ENCODE data around the gene ZSCAN22. TPM values are rescaled to one million over a fixed set of nuclear protein-coding genes. Genes with fewer than 3 reads are reported as not detected.

The ZSCAN22 gene
- total RNA-seq, 1 experiment from 2014 or later, result 3.2 TPM

DNA sequence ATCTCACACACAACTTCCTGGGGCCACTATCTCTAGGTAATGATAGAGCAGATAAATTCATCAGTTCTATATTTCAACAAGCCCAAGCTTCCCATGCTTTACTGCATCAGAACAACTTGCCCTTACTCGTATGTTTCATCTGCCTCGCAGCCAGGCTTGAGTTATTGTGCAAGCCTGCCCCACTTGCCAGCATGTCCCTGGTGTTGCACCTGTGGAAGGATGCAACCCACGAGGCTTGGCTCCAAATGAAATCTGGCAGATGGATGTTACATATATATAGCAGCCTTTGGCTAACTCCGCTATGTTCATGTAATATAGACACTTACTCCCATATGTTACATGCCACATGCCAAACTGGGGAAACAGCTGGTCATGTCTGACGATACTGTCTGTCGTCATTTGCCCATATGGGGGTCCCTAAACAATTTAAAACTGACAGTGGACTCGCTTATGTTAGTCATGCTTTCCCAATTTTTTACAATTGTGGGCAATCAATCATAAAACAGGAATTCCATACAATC lies 15.4 kb upstream of the ZSCAN22 start:
- CTCF ChIA-PET, result interaction anchor here (0.6 kb wide), 1 partner anchor 24 kb away, joined by 4 read pairs; no protein-coding TSS in a partner anchor
- POLR2A ChIA-PET, result no interaction called here
- H3K27me3 Mint-ChIP-seq (ENCODE audit: low read depth), result no peaks in the 10 kb centered on the region

DNA sequence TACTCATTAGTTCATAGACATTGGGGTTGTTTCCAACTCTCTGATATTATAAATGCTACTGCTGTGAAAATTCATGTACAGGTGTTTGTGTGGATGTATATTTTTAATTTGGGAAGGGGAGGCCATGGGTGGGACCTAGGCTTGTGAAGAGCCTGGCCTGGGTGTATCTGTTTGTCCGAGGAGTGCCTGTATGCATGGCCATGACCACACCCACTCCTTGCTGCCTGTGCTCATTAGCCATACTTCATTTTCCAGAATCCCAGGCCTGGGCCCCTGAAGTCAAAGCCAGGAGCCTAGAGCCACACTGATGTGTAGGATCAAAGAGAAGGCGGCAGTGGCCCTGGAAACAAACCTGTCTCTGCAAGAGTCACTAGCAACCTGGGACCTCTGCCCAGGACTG lies 11.2 kb upstream of the ZSCAN22 start:
- DNase-seq (ENCODE audit: low spot score) (no peak), ATAC-seq (no peak)
- Mint-ChIP-seq H3K4me3 (no peak overlapping the region), H3K36me3 (peaks cover 43% of the 10 kb centered on the region), H3K27ac (no peak overlapping the region), H3K4me1 (no peaks in the 10 kb centered on the region), H3K27me3 (ENCODE audit: low read depth) (no peaks in the 10 kb centered on the region), H3K9me3 (no peaks in the 10 kb centered on the region)
- ChIA-PET CTCF (no interaction called here), POLR2A (no interaction called here)
- TF ChIP-seq MXD4 (CRISPR knock-in tag; IDR thresholded peaks at IDR 0.05; ENCODE audit: borderline replicate concordance) (no peak), NFE2L1 (CRISPR knock-in tag; IDR thresholded peaks at IDR 0.05) (no peak), TCF7 (CRISPR knock-in tag; IDR thresholded peaks at IDR 0.05; ENCODE audit: low read depth) (no peak), ZNF671 (CRISPR knock-in tag; IDR thresholded peaks at IDR 0.05) (no peak), ZNF317 (CRISPR knock-in tag; IDR thresholded peaks at IDR 0.05; ENCODE audit: borderline replicate concordance, low read depth) (no peak), HMGA2 (CRISPR knock-in tag; IDR thresholded peaks at IDR 0.05) (no peak), KAT7 (CRISPR knock-in tag; IDR thresholded peaks at IDR 0.05; ENCODE audit: borderline replicate concordance) (no peak), NR3C1 (CRISPR knock-in tag; conservative IDR thresholded peaks at IDR 0.05; ENCODE audit: low read depth) (no peak), TP53 (CRISPR knock-in tag; IDR thresholded peaks at IDR 0.05) (no peak), ZNF232 (CRISPR knock-in tag; IDR thresholded peaks at IDR 0.05) (no peak), OVOL2 (CRISPR knock-in tag; IDR thresholded peaks at IDR 0.05; ENCODE audit: borderline replicate concordance) (no peak), ZNF219 (CRISPR knock-in tag; IDR thresholded peaks at IDR 0.05; ENCODE audit: borderline replicate concordance) (no peak)
- TF ChIP-seq, protein P1, sequence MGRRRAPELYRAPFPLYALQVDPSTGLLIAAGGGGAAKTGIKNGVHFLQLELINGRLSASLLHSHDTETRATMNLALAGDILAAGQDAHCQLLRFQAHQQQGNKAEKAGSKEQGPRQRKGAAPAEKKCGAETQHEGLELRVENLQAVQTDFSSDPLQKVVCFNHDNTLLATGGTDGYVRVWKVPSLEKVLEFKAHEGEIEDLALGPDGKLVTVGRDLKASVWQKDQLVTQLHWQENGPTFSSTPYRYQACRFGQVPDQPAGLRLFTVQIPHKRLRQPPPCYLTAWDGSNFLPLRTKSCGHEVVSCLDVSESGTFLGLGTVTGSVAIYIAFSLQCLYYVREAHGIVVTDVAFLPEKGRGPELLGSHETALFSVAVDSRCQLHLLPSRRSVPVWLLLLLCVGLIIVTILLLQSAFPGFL (CRISPR knock-in tag; IDR thresholded peaks at IDR 0.05; ENCODE audit: borderline replicate concordance), result no peak
- TF ChIP-seq, protein P2, sequence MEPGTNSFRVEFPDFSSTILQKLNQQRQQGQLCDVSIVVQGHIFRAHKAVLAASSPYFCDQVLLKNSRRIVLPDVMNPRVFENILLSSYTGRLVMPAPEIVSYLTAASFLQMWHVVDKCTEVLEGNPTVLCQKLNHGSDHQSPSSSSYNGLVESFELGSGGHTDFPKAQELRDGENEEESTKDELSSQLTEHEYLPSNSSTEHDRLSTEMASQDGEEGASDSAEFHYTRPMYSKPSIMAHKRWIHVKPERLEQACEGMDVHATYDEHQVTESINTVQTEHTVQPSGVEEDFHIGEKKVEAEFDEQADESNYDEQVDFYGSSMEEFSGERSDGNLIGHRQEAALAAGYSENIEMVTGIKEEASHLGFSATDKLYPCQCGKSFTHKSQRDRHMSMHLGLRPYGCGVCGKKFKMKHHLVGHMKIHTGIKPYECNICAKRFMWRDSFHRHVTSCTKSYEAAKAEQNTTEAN (CRISPR knock-in tag; IDR thresholded peaks at IDR 0.05), result no peak
- TF ChIP-seq, protein P3, sequence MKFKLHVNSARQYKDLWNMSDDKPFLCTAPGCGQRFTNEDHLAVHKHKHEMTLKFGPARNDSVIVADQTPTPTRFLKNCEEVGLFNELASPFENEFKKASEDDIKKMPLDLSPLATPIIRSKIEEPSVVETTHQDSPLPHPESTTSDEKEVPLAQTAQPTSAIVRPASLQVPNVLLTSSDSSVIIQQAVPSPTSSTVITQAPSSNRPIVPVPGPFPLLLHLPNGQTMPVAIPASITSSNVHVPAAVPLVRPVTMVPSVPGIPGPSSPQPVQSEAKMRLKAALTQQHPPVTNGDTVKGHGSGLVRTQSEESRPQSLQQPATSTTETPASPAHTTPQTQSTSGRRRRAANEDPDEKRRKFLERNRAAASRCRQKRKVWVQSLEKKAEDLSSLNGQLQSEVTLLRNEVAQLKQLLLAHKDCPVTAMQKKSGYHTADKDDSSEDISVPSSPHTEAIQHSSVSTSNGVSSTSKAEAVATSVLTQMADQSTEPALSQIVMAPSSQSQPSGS (CRISPR knock-in tag; IDR thresholded peaks at IDR 0.05; ENCODE audit: borderline replicate concordance, low read depth), result no peak
- TF ChIP-seq, protein P4, sequence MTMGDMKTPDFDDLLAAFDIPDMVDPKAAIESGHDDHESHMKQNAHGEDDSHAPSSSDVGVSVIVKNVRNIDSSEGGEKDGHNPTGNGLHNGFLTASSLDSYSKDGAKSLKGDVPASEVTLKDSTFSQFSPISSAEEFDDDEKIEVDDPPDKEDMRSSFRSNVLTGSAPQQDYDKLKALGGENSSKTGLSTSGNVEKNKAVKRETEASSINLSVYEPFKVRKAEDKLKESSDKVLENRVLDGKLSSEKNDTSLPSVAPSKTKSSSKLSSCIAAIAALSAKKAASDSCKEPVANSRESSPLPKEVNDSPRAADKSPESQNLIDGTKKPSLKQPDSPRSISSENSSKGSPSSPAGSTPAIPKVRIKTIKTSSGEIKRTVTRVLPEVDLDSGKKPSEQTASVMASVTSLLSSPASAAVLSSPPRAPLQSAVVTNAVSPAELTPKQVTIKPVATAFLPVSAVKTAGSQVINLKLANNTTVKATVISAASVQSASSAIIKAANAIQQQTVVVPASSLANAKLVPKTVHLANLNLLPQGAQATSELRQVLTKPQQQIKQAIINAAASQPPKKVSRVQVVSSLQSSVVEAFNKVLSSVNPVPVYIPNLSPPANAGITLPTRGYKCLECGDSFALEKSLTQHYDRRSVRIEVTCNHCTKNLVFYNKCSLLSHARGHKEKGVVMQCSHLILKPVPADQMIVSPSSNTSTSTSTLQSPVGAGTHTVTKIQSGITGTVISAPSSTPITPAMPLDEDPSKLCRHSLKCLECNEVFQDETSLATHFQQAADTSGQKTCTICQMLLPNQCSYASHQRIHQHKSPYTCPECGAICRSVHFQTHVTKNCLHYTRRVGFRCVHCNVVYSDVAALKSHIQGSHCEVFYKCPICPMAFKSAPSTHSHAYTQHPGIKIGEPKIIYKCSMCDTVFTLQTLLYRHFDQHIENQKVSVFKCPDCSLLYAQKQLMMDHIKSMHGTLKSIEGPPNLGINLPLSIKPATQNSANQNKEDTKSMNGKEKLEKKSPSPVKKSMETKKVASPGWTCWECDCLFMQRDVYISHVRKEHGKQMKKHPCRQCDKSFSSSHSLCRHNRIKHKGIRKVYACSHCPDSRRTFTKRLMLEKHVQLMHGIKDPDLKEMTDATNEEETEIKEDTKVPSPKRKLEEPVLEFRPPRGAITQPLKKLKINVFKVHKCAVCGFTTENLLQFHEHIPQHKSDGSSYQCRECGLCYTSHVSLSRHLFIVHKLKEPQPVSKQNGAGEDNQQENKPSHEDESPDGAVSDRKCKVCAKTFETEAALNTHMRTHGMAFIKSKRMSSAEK (CRISPR knock-in tag; IDR thresholded peaks at IDR 0.05; ENCODE audit: borderline replicate concordance), result no peak
- TF ChIP-seq, protein P5, sequence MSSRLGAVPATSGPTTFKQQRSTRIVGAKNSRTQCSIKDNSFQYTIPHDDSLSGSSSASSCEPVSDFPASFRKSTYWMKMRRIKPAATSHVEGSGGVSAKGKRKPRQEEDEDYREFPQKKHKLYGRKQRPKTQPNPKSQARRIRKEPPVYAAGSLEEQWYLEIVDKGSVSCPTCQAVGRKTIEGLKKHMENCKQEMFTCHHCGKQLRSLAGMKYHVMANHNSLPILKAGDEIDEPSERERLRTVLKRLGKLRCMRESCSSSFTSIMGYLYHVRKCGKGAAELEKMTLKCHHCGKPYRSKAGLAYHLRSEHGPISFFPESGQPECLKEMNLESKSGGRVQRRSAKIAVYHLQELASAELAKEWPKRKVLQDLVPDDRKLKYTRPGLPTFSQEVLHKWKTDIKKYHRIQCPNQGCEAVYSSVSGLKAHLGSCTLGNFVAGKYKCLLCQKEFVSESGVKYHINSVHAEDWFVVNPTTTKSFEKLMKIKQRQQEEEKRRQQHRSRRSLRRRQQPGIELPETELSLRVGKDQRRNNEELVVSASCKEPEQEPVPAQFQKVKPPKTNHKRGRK (CRISPR knock-in tag; IDR thresholded peaks at IDR 0.05; ENCODE audit: borderline replicate concordance), result no peak
- TF ChIP-seq, protein P6, sequence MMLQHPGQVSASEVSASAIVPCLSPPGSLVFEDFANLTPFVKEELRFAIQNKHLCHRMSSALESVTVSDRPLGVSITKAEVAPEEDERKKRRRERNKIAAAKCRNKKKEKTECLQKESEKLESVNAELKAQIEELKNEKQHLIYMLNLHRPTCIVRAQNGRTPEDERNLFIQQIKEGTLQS (CRISPR knock-in tag; conservative IDR thresholded peaks at IDR 0.05), result no peak
- TF ChIP-seq, protein P7, sequence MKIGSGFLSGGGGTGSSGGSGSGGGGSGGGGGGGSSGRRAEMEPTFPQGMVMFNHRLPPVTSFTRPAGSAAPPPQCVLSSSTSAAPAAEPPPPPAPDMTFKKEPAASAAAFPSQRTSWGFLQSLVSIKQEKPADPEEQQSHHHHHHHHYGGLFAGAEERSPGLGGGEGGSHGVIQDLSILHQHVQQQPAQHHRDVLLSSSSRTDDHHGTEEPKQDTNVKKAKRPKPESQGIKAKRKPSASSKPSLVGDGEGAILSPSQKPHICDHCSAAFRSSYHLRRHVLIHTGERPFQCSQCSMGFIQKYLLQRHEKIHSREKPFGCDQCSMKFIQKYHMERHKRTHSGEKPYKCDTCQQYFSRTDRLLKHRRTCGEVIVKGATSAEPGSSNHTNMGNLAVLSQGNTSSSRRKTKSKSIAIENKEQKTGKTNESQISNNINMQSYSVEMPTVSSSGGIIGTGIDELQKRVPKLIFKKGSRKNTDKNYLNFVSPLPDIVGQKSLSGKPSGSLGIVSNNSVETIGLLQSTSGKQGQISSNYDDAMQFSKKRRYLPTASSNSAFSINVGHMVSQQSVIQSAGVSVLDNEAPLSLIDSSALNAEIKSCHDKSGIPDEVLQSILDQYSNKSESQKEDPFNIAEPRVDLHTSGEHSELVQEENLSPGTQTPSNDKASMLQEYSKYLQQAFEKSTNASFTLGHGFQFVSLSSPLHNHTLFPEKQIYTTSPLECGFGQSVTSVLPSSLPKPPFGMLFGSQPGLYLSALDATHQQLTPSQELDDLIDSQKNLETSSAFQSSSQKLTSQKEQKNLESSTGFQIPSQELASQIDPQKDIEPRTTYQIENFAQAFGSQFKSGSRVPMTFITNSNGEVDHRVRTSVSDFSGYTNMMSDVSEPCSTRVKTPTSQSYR (CRISPR knock-in tag; IDR thresholded peaks at IDR 0.05), result no peak

More for the DNA sequence above, 15.4 kb upstream of the ZSCAN22 start:
- no peak for ATAC-seq
- H3K27ac Mint-ChIP-seq, result no peak overlapping the region
- H3K36me3 Mint-ChIP-seq, result peaks cover 62% of the 10 kb centered on the region
- H3K9me3 Mint-ChIP-seq, result no peaks in the 10 kb centered on the region
- DNase-seq (ENCODE audit: low spot score), result no peak
- H3K4me3 Mint-ChIP-seq, result no peak overlapping the region
- no peak for TF ChIP-seq MYBL2 (CRISPR knock-in tag; IDR thresholded peaks at IDR 0.05)
- no peak for TF ChIP-seq NR2C2 (CRISPR knock-in tag; IDR thresholded peaks at IDR 0.05)
- no peak for TF ChIP-seq KAT7 (CRISPR knock-in tag; IDR thresholded peaks at IDR 0.05; ENCODE audit: borderline replicate concordance)
- TF ChIP-seq SOX15 (CRISPR knock-in tag; IDR thresholded peaks at IDR 0.05), result no peak
- TF ChIP-seq FOXJ3 (CRISPR knock-in tag; IDR thresholded peaks at IDR 0.05; ENCODE audit: borderline replicate concordance), result no peak
- TF ChIP-seq SMAD4 (CRISPR knock-in tag; IDR thresholded peaks at IDR 0.05), result no peak
- TF ChIP-seq MXD4 (CRISPR knock-in tag; IDR thresholded peaks at IDR 0.05; ENCODE audit: borderline replicate concordance), result no peak
- peaks cover 6% of the 10 kb centered on the region for H3K4me1 Mint-ChIP-seq
